Keratinocyte (primary cell): ENCODE data around the gene GRM3. TPM values are rescaled to one million over a fixed set of nuclear protein-coding genes. Genes with fewer than 3 reads are reported as not detected.

Experiments used
- DNase-seq: peaks from one replicate; pipeline ENCODE4 v3.0.0-alpha.2; 2011; ENCODE audit warnings: low read depth, missing footprints, low spot score
- FAIRE-seq: peaks from 2 replicates; lab custom pipeline; 2011; peaks lifted over from hg19 to GRCh38; lab: Jason Lieb, UNC
- H2AFZ ChIP-seq: 2 replicates; pipeline ENCODE4 v1.6.0; 2012; ENCODE audit warnings: low read length, control low read depth, inconsistent platforms; ENCODE audit not compliant: control insufficient read depth
- H3K27ac ChIP-seq: 2 replicates; pipeline ENCODE4 v1.5.1; 2011; ENCODE audit warnings: low read length; ENCODE audit not compliant: control insufficient read depth, insufficient read depth
- H3K27me3 ChIP-seq: 3 replicates; pipeline ENCODE4 v1.6.0; 2011; ENCODE audit warnings: low read length; ENCODE audit not compliant: control insufficient read depth, insufficient read depth; ENCODE audit errors: extremely low read depth
- H3K36me3 ChIP-seq, 2 experiments: 2 replicates in 1 of 2; 3 replicates in 1 of 2; pipeline ENCODE4 v1.5.1; 2011; ENCODE audit warnings: low read length in 2 of 2, mild to moderate bottlenecking in 1 of 2; ENCODE audit not compliant: control insufficient read depth in 2 of 2, insufficient read depth in 2 of 2; ENCODE audit errors: extremely low read depth in 1 of 2
- H3K4me1 ChIP-seq: 3 replicates; pipeline ENCODE4 v1.5.1; 2011; ENCODE audit warnings: low read length; ENCODE audit not compliant: control insufficient read depth, insufficient read depth; ENCODE audit errors: extremely low read depth
- H3K4me2 ChIP-seq: 3 replicates; pipeline ENCODE4 v1.6.0; 2011; ENCODE audit warnings: low read depth, low read length; ENCODE audit not compliant: control insufficient read depth, insufficient read depth; ENCODE audit errors: extremely low read depth
- H3K4me3 ChIP-seq, 3 experiments: fragments of 200-600 bp in 1 of 3; sonication (generic) in 1 of 3; 2 replicates in 2 of 3; 3 replicates in 1 of 3; pipeline ENCODE4 v1.5.1; 2011 to 2016; ENCODE audit warnings: low read length in 3 of 3, mild to moderate bottlenecking in 3 of 3, control low read depth in 2 of 3, inconsistent platforms in 1 of 3, low read depth in 1 of 3, mixed read lengths in 1 of 3, mixed run types in 1 of 3, moderate library complexity in 1 of 3; ENCODE audit not compliant: control insufficient read depth in 2 of 3, insufficient read depth in 2 of 3; ENCODE audit errors: extremely low read depth in 1 of 3
- H3K79me2 ChIP-seq: 2 replicates; pipeline ENCODE4 v1.6.0; 2012; ENCODE audit warnings: low read length; ENCODE audit not compliant: control insufficient read depth, insufficient read depth
- H3K9ac ChIP-seq: 3 replicates; pipeline ENCODE4 v1.6.0; 2011; ENCODE audit warnings: low read length; ENCODE audit not compliant: control insufficient read depth, insufficient read depth; ENCODE audit errors: extremely low read depth
- H3K9me1 ChIP-seq: 3 replicates; pipeline ENCODE4 v1.6.0; 2011; ENCODE audit warnings: low read length; ENCODE audit not compliant: control insufficient read depth, insufficient read depth; ENCODE audit errors: extremely low read depth
- H3K9me3 ChIP-seq: 2 replicates; pipeline ENCODE4 v1.5.1; 2012; ENCODE audit warnings: low read depth, low read length; ENCODE audit not compliant: control insufficient read depth
- H4K20me1 ChIP-seq: 3 replicates; pipeline ENCODE4 v1.6.0; 2011; ENCODE audit warnings: low read length; ENCODE audit not compliant: control insufficient read depth, insufficient read depth; ENCODE audit errors: extremely low read depth
- EZH2 ChIP-seq: IDR thresholded peaks from one replicate; pipeline ENCODE4 v1.6.1; 2012; ENCODE audit warnings: inconsistent platforms, mild to moderate bottlenecking, low read length, moderate library complexity
- dilution Hi-C: fragments of 300-500 bp; cut with MboI; formaldehyde crosslinking; loops from one replicate; pipeline ENCODE4 v1.7.0; 2020; ENCODE audit warnings: low sequenced_read_pairs; ENCODE audit not compliant: extremely low pct_ligation_motif_present
- polyA plus RNA-seq, 5 experiments: library from polyadenylated mRNA; depleted of rRNA in 3 of 5; stranded (reverse) in 3 of 5; stranded (forward) in 1 of 5; unstranded in 1 of 5; fragments of >200 nt; gene quantifications; 1 replicate in 1 of 5; 2 replicates in 3 of 5; 3 replicates in 1 of 5; pipeline versions ENCODE4 v1.2.1 to v1.2.3, GENCODE V29; 2011 to 2012; ENCODE audit warnings: missing spikeins in 2 of 5, low read depth in 1 of 5, low replicate concordance in 1 of 5
- TF ChIP-seq, protein P1 (sequence below), 3 experiments: IDR thresholded peaks in 1 of 3; conservative IDR thresholded peaks in 1 of 3; optimal IDR thresholded peaks in 1 of 3; 2 replicates in 2 of 3; 3 replicates in 1 of 3; pipeline versions ENCODE3 to v1.5.1; 2011; ENCODE audit warnings: low read length in 3 of 3, mild to moderate bottlenecking in 3 of 3, moderate library complexity in 2 of 3, control low read depth in 1 of 3, inconsistent platforms in 1 of 3; ENCODE audit not compliant: insufficient read depth in 2 of 3; ENCODE audit errors: extremely low read depth in 1 of 3

GRM3 gene
- polyA plus RNA-seq, 1 donor (not counting 4 experiments of a cell fraction or from before 2014, with no cell fraction given): not detected

DNA sequence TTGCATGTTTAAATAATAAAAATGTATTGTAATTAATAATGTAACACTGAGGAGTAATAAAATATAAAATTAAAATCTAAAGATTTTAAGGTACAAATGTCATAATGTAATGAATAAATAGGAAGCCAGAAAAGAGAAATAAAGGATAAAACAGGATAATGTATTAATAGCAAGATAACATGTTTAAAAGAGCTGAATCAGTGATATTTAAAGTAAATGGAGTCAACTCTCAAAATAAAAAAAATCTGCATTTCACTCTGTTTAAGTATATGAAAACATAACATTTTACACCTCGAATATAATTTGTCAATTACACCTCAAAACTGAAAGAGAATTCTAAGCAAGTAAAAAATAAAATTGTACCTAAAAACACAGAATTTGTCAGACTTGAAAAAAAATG is 44.1 kb downstream of the GRM3 start:
- DNase-seq: no peak
- H3K9ac ChIP-seq: no peak overlapping the region
- no peaks in the 10 kb centered on the region for H3K9me1 ChIP-seq
- dilution Hi-C loops: no loop called here
- FAIRE-seq: no peak
- H3K27ac ChIP-seq: no peak overlapping the region
- H4K20me1 ChIP-seq: no peaks in the 10 kb centered on the region
- no peaks in the 10 kb centered on the region for H3K27me3 ChIP-seq
- no peaks in the 10 kb centered on the region for H3K4me1 ChIP-seq
- no peak overlapping the region for H3K4me3 ChIP-seq
- no peaks in the 10 kb centered on the region for H3K9me3 ChIP-seq
- H2AFZ ChIP-seq: no peak overlapping the region
- no peak overlapping the region for H3K4me2 ChIP-seq
- no peaks in the 10 kb centered on the region for H3K79me2 ChIP-seq
- no peak for TF ChIP-seq EZH2
- TF ChIP-seq, protein P1, sequence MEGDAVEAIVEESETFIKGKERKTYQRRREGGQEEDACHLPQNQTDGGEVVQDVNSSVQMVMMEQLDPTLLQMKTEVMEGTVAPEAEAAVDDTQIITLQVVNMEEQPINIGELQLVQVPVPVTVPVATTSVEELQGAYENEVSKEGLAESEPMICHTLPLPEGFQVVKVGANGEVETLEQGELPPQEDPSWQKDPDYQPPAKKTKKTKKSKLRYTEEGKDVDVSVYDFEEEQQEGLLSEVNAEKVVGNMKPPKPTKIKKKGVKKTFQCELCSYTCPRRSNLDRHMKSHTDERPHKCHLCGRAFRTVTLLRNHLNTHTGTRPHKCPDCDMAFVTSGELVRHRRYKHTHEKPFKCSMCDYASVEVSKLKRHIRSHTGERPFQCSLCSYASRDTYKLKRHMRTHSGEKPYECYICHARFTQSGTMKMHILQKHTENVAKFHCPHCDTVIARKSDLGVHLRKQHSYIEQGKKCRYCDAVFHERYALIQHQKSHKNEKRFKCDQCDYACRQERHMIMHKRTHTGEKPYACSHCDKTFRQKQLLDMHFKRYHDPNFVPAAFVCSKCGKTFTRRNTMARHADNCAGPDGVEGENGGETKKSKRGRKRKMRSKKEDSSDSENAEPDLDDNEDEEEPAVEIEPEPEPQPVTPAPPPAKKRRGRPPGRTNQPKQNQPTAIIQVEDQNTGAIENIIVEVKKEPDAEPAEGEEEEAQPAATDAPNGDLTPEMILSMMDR (optimal IDR thresholded peaks at IDR 0.05 in 1 of 3, IDR thresholded peaks at IDR 0.05 in 1 of 3, conservative IDR thresholded peaks at IDR 0.05 in 1 of 3; ENCODE audit: extremely low read depth in 1 of 3, insufficient read depth in 2 of 3, low read length in 3 of 3): no peak
- H3K36me3 ChIP-seq: no peaks in the 10 kb centered on the region

DNA sequence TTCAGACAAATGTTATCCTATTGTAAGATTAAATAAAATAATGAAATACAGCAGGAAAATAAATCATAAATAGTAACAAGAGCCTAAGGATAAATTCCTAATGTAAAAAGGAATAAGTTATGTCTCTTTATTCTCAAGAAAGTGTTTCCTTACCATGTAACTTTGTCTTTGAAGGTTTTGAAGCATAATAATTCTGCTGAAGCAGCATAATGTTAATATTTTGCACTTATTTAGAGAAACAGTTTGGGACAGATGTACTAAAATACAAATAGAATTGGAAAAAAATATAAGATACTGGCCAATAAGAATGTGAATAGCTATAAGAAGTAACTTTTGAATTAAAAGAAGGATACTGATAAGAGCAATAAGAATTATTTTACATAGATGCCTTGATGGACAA is 45.7 kb downstream of the GRM3 start:
- no peak overlapping the region for H3K4me3 ChIP-seq
- H4K20me1 ChIP-seq: no peaks in the 10 kb centered on the region
- H3K36me3 ChIP-seq: no peaks in the 10 kb centered on the region
- no peaks in the 10 kb centered on the region for H3K79me2 ChIP-seq
- H2AFZ ChIP-seq: no peak overlapping the region
- FAIRE-seq (no peak), DNase-seq (no peak)
- dilution Hi-C loops: no loop called here
- H3K27ac ChIP-seq: no peak overlapping the region
- no peaks in the 10 kb centered on the region for H3K4me1 ChIP-seq
- no peak overlapping the region for H3K9ac ChIP-seq
- no peaks in the 10 kb centered on the region for H3K9me3 ChIP-seq
- TF ChIP-seq EZH2: no peak
- TF ChIP-seq, protein P1 (optimal IDR thresholded peaks at IDR 0.05 in 1 of 3, IDR thresholded peaks at IDR 0.05 in 1 of 3, conservative IDR thresholded peaks at IDR 0.05 in 1 of 3; ENCODE audit: extremely low read depth in 1 of 3, insufficient read depth in 2 of 3, low read length in 3 of 3): no peak
- no peaks in the 10 kb centered on the region for H3K27me3 ChIP-seq
- H3K4me2 ChIP-seq: no peak overlapping the region
- no peaks in the 10 kb centered on the region for H3K9me1 ChIP-seq
